Transverse colon (tissue), 3 donors: ENCODE results near the gene CD47.

Experiments
- CTCF ChIP-seq, 5 experiments: fragments of 200-600 bp in 3 of 5; fragments of 450-650 bp in 2 of 5; sonication (generic) in 3 of 5; IDR thresholded peaks; 1 replicate in 2 of 5; 2 replicates in 3 of 5; pipeline ENCODE4 v1.5.1; 2016 to 2017; ENCODE audit warnings: antibody characterized with exemption in 5 of 5, inconsistent platforms in 3 of 5, mild to moderate bottlenecking in 2 of 5, moderate library complexity in 1 of 5
- EP300 ChIP-seq: sonication (generic); formaldehyde crosslinking; IDR thresholded peaks from one replicate; pipeline ENCODE4 v1.6.1; 2017; ENCODE audit warnings: antibody characterized with exemption, low read depth
- POLR2A ChIP-seq: fragments of 450-650 bp; IDR thresholded peaks from one replicate; pipeline ENCODE4 v1.6.1; 2016; ENCODE audit warnings: antibody characterized with exemption, mild to moderate bottlenecking, moderate library complexity

GRCh38 chr3:108123326-108123725 lies 32.5 kb upstream of the CD47 start:
- TF ChIP-seq POLR2A (no peak), CTCF (IDR thresholded peaks at IDR 0.05) (no peak), EP300 (no peak)
